HG02884 (cell line): ENCODE results near the gene ABCC4.

Experiments
- ATAC-seq: cut with Tn5 transposase; IDR thresholded peaks from one replicate; pipeline ENCODE4 v1.9.1; 2021; ENCODE audit warnings: mild to moderate bottlenecking, moderate library complexity; ENCODE audit not compliant: unreplicated experiment

Gene ABCC4

DNA sequence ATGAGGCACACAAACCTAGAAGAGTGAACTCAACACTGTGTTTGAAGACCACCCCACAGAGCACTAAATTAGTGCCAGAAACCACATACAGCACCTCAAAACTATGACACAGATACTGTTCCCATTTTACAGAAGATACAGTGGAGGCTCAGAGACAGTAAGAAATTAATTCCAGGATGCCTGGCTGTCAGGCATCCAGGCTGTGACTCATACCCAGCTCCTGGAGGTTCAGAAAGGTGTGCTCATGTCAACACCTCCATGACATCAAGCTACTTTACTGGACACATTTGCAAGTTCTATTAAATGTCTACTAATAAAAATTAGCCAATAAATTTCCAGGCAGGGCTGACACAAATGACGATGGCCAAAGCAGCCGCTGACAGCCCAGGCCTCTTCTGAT lies 176.3 kb downstream of the ABCC4 start:
- no peak for ATAC-seq

DNA sequence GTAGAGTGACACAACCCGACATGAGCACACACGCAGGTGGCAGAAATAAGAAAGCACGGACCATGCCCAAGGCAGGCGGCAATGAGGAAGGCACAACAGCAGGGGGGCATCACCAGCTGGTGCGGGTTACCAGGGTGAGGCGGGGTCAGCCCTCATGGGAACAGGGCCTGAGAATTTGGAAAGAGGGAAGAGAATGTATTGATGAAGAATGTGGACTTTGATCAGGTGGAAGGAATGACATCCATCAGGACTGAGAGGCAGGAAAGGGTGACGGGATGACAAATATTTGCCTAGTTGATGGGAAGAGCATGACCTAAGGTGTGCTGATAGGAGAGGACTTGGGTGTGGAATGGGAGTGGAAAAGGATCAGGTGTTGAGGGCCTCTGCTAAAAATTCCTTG lies 177.5 kb downstream of the ABCC4 start:
- no peak for ATAC-seq

GRCh38 chr13:95122063-95122462 lies 179.2 kb downstream of the ABCC4 start:
- ATAC-seq = no peak

- ATAC-seq = no peak
These were observed 179.7 kb downstream of the ABCC4 start for GRCh38 chr13:95121516-95121915.

DNA sequence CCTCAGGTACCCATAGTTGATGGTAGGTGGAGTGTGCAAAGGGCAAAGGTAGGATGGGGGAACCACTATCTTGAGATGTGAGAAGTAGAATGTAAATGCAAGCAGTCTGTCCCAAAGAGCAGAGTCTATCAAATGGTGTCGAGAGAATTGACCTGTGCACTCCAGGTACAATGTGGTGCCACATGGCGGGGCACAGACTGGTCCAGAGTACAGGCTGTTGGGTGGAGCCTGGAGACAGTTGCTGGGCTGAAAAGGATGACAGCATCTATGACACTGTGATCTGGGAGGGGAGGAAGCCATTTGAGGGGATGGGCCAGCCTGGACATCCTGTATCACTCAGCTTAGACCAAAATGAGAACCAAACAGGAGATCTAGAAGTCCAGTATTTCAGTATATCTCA lies 180.6 kb downstream of the ABCC4 start:
- no peak for ATAC-seq

GRCh38 chr13:95118541-95119324 lies 182.5 kb downstream of the ABCC4 start:
- no peak for ATAC-seq

DNA sequence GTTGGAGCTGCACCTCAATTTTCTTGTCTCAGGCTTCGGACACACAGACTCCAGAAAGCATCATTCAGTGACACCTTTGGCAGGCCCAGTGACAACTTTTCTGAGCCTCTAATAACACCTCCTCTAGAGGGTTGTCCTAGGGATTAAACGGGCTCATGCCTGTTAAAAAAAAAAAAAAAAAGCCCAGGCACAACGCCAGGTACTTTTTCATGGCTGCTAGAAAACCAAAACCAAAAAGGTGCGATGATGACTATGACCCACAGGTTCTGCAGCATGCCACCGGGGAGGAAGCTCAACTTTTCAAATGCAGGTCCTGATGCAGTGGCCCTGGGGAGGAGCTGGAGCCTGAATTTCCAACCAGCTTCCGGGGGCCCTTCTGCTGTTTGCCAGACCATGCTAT lies 184.2 kb downstream of the ABCC4 start:
- no peak for ATAC-seq

GRCh38 chr13:95115525-95115924 lies 185.7 kb downstream of the ABCC4 start:
- no peak for ATAC-seq

- no peak for ATAC-seq
These were observed 187.7 kb downstream of the ABCC4 start for GRCh38 chr13:95113601-95114000.

DNA sequence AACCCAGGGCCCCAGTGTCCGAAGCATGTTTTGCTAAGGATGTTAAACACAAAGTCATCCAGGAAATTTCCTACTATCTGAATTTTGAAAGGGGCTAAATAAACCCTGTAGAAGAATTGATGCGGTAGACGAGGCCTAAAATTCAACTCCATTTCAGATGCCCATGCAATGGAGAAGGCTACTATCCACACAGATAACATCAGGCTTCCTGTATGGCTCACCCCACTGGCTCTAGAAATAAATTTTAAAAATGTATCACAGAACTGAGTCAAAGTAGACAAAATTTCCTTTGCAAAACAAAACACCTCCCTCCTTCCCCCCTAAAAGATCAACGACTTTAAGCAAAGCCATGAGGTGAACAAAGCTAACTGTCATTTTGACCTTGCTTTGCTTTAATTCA lies 188.4 kb downstream of the ABCC4 start:
- ATAC-seq = no peak

DNA sequence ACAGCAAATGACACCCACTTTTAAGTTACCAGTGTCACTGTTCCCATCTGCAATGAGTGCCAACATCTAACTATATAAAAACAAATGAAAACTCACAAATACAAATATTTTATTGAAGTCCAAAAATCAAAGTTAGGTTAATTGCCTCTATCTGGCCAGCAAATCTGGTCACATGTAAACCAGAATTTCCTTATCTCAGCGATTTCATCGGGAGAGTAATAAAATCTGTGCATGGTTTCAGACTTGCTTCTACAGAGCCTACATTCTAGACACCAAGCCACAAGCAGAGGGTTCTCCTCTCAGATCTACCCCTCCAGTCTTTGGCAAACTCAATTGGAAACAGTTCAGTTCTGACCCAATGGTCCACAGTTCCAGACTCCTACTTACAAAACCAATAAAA lies 189.6 kb downstream of the ABCC4 start:
- no peak for ATAC-seq

DNA sequence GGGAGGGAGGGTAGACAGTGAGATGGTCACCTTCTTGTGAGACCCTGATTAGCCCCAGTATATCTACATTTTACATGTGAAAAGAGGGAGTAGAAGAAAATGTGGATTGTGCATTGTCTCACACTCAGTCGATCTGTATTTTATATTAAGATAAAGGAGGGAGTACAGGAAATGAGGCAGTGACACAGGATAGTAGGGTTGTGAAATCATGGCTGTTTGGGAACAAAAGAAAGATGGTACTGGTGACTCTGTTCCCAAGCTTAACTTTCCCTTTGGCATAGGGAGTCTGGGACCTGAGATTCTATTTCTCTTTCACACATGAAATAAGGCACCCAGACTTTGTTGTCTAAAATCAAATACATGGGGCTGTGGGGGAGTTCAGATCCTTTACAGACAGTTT lies 194.7 kb downstream of the ABCC4 start:
- ATAC-seq = no peak

DNA sequence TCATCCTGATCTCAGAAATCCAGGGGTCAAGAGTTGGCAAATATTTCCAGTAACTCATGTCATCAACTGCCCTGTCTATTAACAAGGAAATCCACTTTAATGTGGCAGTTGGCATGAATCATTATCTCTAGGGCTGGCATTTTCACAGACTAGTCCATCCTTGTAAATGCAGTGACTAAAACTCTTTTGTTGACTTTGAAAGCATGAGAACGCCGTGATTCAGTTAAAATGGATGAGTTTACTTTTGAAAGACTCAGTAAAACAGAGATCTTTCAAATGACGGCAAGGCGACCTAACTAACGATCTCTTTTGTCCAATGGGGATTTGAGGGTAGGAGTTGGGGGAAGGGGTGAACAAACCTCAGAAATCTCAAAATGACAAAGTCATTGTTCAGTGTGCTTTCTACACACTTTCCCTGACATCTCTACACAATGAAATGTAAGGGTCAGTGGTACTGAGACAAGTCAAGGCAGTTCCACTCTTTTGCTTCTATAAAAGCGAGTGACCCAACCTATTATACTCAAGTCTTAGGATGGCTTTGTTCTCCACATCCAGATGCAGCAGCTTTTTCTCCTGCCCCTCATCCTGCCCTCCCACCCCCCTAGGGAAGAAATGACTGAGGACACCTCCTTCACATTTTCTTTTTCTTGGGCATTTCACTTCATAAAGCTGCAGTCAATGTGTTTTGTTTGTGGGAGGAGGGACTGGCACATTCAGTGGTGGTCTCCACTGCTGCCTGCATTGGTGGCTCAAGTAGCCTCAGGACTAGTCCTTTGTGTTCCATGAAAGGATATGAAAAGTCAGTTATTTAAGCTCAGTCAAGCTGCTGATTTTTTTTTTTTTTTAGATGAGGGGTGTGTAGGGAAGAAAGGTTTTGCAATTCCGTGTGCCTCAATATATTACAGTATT lies 200.5 kb downstream of the ABCC4 start:
- no peak for ATAC-seq

DNA sequence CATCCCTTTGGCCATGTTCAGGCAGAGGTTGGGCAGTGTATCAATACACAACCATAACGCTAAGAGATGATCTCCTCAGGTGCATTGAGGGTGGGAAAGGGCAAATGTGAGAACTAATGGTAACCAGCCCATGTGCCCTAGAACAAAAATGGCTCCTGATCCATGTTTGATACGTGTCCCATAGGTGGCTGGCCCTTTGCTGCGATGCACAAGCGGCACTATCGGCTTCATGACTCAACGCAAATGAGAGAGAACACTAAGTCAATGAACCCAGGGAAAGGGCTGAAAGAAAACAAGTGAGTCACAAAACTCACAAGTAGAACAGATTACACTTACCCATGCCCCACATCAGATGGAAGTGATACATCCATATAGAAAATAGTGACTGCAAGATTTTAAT lies 201.7 kb downstream of the ABCC4 start:
- ATAC-seq = no peak

GRCh38 chr13:95098916-95099315 lies 202.3 kb downstream of the ABCC4 start:
- ATAC-seq = no peak

DNA sequence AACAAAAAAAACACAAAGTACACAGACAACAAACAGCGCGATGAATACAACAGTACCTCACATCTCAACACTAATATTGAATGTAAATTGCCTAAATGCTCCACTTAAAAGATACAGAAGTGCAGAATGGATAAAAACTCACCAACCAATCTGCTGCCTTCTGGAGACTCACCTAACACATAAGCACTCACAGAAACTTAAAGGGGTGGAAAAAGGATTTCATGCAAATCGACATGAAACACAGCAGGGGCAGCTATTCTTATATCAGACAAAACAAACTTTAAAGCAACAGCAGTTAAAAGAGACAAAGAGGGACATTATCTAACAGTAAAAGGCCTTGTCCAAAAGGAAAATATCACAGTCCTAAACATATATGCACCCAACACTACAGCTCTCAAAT lies 209.5 kb downstream of the ABCC4 start:
- no peak for ATAC-seq

DNA sequence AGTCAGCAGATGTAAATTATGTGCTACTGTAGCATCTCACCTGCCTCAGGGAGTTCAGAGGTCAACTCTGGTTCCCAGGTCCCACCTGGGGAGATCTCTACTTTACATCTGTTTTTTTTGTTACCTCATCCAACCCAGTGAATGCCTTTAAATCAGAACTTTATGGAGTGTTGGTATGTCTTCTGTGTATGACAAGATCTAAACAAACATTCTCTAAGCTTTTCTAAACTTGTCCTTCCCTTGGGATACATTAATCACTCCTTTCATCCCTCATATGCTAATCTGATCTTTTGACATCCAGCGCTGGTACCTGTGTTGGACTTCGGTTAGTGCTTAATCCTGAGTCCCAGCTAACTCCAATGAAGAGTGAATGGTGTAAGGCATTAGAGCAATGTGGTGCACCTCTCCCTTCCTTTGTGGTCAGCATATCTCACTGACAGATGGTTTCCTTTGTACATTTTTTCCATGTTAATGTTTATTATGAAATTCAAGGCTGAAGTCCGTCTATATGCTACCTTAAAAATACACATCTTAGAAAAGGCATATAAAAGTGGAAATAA lies 213.4 kb downstream of the ABCC4 start:
- ATAC-seq = no peak

- no peak for ATAC-seq
These were observed 214.5 kb downstream of the ABCC4 start for GRCh38 chr13:95086761-95087160.

DNA sequence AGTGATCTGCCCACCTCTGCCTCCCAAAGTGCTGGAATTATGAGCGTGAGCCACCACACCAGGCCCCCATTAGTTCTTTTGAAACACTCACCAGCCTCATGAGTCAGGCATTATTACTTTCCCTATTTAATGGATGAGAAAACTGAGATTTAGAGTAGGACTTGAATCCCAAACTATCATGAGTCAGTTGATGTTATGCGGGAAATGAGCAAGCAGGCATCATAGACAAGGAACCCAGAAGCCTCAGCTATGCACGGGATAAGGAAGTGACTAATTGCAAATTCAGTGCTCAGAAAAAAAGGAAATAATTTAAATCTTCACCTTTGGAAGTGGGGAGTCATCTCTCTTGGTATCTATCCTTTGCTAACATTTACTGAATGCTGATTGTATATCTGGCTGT lies 217.5 kb downstream of the ABCC4 start:
- ATAC-seq = no peak

- no peak for ATAC-seq
These were observed 218.2 kb downstream of the ABCC4 start for GRCh38 chr13:95083066-95083465.

- no peak for ATAC-seq
These were observed 225.7 kb downstream of the ABCC4 start for GRCh38 chr13:95075506-95075905.

GRCh38 chr13:95074820-95075219 lies 226.4 kb downstream of the ABCC4 start:
- no peak for ATAC-seq
